ENCODE data around the gene ZFP62.

Gene ZFP62

GRCh38 chr5:180850434-180851078, 10.5 kb downstream of the ZFP62 start:
- in situ Hi-C loops (cut with HindIII; ENCODE audit: low pct_ligation_motif_present, low sequenced_read_pairs): no loop called here
- no peaks in the 10 kb centered on the region for H3K27me3 ChIP-seq (replicated peaks)
- peaks cover 39% of the 10 kb centered on the region for H3K36me3 ChIP-seq (replicated peaks)
- TF ChIP-seq, protein P1, sequence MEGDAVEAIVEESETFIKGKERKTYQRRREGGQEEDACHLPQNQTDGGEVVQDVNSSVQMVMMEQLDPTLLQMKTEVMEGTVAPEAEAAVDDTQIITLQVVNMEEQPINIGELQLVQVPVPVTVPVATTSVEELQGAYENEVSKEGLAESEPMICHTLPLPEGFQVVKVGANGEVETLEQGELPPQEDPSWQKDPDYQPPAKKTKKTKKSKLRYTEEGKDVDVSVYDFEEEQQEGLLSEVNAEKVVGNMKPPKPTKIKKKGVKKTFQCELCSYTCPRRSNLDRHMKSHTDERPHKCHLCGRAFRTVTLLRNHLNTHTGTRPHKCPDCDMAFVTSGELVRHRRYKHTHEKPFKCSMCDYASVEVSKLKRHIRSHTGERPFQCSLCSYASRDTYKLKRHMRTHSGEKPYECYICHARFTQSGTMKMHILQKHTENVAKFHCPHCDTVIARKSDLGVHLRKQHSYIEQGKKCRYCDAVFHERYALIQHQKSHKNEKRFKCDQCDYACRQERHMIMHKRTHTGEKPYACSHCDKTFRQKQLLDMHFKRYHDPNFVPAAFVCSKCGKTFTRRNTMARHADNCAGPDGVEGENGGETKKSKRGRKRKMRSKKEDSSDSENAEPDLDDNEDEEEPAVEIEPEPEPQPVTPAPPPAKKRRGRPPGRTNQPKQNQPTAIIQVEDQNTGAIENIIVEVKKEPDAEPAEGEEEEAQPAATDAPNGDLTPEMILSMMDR (IDR thresholded peaks at IDR 0.05; ENCODE audit: low read depth, low read length, missing control alignments): no peak
- H3K4me3 ChIP-seq (ENCODE audit: low read depth, low read length): no peak overlapping the region
- no peak for DNase-seq
- H3K27ac ChIP-seq: no peak overlapping the region

- no peak overlapping the region for H3K4me3 ChIP-seq (ENCODE audit: low read depth, low read length)
- peaks cover 37% of the 10 kb centered on the region for H3K36me3 ChIP-seq (replicated peaks)
- H3K27me3 ChIP-seq (replicated peaks): no peaks in the 10 kb centered on the region
- no peak for DNase-seq
- TF ChIP-seq, protein P1 (IDR thresholded peaks at IDR 0.05; ENCODE audit: low read depth, low read length, missing control alignments): no peak
- H3K27ac ChIP-seq: no peak overlapping the region
- in situ Hi-C loops (cut with HindIII; ENCODE audit: low pct_ligation_motif_present, low sequenced_read_pairs): no loop called here
Observed at GRCh38 chr5:180849827-180850226, 11.2 kb downstream of the ZFP62 start.

GRCh38 chr5:180848878-180849277, 12.2 kb downstream of the ZFP62 start:
- no peaks in the 10 kb centered on the region for H3K27me3 ChIP-seq (replicated peaks)
- H3K36me3 ChIP-seq (replicated peaks): peaks cover 37% of the 10 kb centered on the region
- H3K4me3 ChIP-seq (ENCODE audit: low read depth, low read length): no peak overlapping the region
- DNase-seq: no peak
- in situ Hi-C loops (cut with HindIII; ENCODE audit: low pct_ligation_motif_present, low sequenced_read_pairs): no loop called here
- H3K27ac ChIP-seq: no peak overlapping the region
- TF ChIP-seq, protein P1 (IDR thresholded peaks at IDR 0.05; ENCODE audit: low read depth, low read length, missing control alignments): no peak

DNA sequence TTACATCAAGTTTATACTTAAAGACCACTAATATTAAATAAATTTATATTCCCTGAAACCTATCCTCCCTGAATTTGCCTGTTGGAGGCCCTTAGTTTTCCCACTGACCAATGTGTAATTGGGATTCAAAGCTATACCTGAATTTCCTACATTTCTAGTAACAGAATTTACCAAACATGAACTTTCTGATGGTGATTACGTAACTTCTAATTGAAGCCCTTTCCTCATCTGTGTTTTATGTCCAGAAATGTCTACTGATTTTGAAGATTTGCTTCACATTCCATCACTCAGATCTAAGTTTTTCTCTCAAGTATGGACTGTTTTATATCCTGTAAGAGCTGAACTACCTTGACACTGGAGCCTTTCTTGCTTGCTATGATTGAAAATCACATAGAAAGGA, 12.8 kb downstream of the ZFP62 start:
- in situ Hi-C loops (cut with HindIII; ENCODE audit: low pct_ligation_motif_present, low sequenced_read_pairs): no loop called here
- Histone ChIP-seq H3K4me3 (ENCODE audit: low read depth, low read length) (no peak overlapping the region), H3K27ac (no peak overlapping the region), H3K27me3 (replicated peaks) (no peaks in the 10 kb centered on the region), H3K36me3 (replicated peaks) (peaks cover 37% of the 10 kb centered on the region)
- TF ChIP-seq, protein P1 (IDR thresholded peaks at IDR 0.05; ENCODE audit: low read depth, low read length, missing control alignments): no peak
- no peak for DNase-seq

- TF ChIP-seq, protein P1 (IDR thresholded peaks at IDR 0.05; ENCODE audit: low read depth, low read length, missing control alignments): no peak
- Histone ChIP-seq H3K36me3 (replicated peaks) (peaks cover 37% of the 10 kb centered on the region), H3K4me3 (ENCODE audit: low read depth, low read length) (no peak overlapping the region), H3K27me3 (replicated peaks) (no peaks in the 10 kb centered on the region), H3K27ac (no peak overlapping the region)
- DNase-seq: no peak
- in situ Hi-C loops (cut with HindIII; ENCODE audit: low pct_ligation_motif_present, low sequenced_read_pairs): no loop called here
Observed at GRCh38 chr5:180847026-180847425, 14.1 kb downstream of the ZFP62 start.

- no peaks in the 10 kb centered on the region for H3K27me3 ChIP-seq (replicated peaks)
- H3K4me3 ChIP-seq (ENCODE audit: low read depth, low read length): no peak overlapping the region
- no peak for DNase-seq
- TF ChIP-seq, protein P1 (IDR thresholded peaks at IDR 0.05; ENCODE audit: low read depth, low read length, missing control alignments): no peak
- H3K27ac ChIP-seq: no peak overlapping the region
- in situ Hi-C loops (cut with HindIII; ENCODE audit: low pct_ligation_motif_present, low sequenced_read_pairs): no loop called here
- peaks cover 16% of the 10 kb centered on the region for H3K36me3 ChIP-seq (replicated peaks)
Observed at GRCh38 chr5:180844858-180845257, 16.2 kb downstream of the ZFP62 start.

All from brain microvascular endothelial cell (primary cell).